Medulla oblongata (tissue), 1 donor: ENCODE data around the gene RARRES2.
"Not testable (repeated sequence)": the region's sequence is repeated elsewhere in the genome, so short reads cannot be mapped to it uniquely, and the experiment has no call there.

Experiments used
- DNase-seq: peaks from one replicate; pipeline ENCODE4 v3.0.0-alpha.2; 2015; ENCODE audit errors: extremely low spot score

The RARRES2 gene

DNA sequence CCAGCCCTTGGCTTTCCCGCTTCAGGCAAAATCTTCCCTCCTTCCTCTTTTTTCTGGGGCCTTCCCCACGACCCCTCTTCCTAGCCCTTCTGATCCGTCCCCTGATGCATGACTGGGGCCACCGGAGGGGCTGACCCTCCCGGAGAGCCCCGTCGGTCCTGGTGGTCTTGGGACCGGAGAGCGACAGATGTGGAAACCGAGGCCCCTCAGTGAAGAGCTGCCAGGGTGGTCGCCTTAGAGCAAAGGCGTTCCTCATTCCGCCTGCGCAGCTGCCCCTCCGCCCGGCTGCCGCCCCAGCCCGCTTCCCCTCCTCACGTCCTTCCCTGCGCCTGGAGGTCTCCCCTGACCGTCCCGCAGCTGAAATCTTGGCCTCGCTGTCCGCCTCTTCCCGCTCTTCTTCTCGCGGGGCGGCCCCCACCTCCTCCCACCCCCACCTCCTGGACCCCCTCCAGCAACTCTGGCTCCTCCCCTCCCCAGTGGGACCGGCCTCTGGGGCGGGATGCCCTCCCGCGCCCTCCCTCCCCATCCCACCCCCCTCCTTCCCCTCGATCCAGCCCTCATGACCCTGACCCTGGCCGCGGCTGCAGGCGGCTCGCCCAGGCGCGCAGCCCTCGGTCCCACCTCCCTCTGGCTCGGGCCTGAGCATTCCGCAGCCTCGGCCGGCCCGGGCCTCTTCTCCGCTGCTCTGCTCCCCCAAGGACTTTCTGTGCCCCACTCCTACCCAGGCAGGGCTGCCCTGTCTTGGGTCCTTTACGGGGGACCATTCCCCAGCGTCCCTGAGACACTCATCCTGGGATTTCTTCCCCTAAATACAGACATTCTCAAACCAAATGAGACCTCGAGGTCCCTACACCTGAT, at the start of gene RARRES2:
Gene RARRES2 (minus strand): TSS at position 367 of the 858 bp plus-strand sequence. CDS start 1,020 bp downstream, outside the sequence.
- peak; percentile 28 for DNase-seq

DNA sequence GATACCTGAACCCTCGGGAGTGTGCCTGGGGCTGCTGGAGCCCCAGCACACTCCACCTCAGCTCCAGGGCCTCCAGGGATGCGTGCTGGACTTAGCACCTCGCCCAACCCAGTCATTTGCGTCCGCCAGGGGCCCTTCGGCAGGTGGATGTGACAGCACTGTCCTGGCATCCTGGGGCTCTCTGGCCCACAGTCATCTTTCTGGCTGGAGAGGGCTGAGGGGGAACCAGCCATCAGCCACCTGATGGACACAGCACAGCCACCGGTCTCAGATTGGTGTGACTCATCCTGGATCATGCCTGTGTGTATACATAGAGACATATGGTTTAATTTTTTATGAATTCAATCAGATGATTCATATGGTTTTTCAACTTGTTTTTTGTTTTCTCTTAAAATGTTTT, 48.8 kb upstream of the RARRES2 start:
- DNase-seq, result no peak

DNA sequence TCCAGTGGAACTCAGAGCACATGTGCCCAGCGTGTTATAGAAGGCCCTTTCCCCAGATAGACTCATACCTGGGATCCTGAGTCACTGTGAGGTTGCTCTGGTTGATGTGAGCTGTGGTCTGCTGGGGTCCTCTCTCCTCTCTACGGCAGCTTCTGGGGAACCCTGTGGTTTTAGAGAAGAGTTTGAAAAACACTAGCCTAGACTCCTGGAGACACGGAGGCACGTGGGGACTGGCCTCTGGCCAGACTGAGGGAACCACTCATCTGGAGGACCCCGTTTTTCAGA, 48.0 kb upstream of the RARRES2 start:
- DNase-seq, result no peak

DNA sequence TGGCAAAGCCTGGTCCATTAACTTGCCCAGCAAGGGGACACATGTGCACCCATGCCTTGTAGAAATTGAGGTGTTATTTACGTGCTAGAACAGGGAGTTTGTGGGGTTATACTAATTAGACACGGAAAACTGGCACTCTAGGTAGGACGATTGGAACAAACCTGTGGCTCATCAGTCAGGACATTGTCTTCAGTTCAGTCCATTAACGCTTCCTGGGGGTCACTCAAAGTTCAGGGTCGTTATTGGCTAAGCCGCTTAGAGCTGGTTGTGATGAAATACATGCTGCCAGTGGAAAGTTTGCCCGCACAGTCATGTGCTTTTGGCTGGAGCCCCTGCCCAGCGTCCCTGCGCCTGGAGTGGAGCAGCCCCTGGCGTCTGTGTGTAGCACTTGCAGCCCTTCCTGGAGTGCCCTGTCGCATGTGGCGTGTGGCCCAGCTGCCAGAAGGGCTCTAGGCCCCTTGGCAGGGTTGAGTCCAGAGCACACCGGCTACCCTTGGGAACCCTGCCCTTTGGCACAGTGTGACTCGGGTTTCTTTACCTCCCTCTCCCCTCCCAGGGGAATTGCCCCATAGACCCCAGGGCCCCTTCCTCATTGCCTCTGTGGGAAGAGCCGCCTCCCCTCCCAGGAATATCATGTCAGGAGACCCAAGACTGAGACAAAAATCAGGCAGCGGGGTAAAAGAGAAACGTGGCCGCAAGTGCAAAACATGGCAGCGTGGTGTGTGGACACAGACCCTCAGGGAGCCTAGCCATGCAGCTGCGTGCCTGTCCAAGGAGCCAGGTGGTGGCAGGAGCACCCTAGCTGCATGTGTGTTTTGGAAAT, 47.5 kb upstream of the RARRES2 start:
- DNase-seq, result peak; percentile 93

DNA sequence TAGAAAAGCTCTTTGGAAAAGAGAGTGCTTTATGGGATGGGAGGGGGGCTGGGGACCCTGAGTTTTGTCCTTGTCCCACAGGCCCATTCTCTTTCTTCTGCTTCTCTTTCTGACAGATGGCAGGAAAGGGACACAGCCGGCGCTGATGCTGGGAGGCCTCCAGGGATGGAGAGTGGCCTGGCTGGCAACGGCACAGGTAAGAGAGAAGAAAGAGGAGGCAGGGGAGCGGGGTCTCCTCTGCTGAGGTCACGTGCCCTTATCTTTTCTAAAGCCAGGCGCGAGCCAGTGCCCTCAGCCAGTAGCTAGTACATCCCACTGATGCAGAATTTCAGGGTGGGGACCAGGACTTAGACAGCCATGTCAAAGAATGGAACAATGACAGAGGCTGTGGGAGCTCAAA, 46.9 kb upstream of the RARRES2 start:
- DNase-seq, result no peak

DNA sequence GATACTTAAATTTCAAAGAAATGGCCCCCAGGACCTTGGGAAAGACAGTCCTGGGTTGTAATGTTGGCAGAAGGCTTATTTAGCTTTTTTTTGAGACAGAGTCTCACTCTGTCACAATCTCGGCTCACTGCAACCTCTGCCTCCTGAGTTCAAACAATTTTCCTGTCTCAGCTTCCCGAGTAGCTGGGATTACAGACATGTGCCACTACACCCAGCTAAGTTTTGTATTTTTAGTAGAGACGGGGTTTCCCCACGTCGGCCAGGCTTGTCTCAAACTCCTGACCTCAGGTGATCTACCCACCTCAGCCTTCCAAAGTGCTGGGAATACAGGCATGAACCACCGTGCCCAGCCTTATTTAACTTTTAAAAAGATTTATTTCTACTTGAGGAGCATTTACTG, 44.5 kb upstream of the RARRES2 start:
- DNase-seq, result not testable (repeated sequence)

DNA sequence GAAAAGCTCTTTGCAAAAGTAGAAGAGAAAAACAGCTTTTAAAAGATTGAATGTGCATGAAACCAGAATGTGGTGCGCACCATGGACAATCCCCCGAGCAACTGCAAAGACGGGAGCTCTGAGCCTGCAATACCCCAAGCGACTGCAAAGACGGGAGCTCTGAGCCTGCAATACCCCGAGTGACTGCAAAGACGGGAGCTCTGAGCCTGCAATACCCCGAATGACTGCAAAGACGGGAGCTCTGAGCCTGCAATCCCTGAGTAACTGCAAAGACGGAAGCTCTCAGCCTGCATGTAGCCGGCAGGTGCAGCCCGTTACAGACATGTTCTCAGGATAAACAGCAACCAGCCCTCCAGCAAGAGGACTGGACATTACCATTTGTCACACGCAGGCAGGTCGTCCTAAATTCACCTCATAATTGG, 43.9 kb upstream of the RARRES2 start:
- DNase-seq, result no peak

DNA sequence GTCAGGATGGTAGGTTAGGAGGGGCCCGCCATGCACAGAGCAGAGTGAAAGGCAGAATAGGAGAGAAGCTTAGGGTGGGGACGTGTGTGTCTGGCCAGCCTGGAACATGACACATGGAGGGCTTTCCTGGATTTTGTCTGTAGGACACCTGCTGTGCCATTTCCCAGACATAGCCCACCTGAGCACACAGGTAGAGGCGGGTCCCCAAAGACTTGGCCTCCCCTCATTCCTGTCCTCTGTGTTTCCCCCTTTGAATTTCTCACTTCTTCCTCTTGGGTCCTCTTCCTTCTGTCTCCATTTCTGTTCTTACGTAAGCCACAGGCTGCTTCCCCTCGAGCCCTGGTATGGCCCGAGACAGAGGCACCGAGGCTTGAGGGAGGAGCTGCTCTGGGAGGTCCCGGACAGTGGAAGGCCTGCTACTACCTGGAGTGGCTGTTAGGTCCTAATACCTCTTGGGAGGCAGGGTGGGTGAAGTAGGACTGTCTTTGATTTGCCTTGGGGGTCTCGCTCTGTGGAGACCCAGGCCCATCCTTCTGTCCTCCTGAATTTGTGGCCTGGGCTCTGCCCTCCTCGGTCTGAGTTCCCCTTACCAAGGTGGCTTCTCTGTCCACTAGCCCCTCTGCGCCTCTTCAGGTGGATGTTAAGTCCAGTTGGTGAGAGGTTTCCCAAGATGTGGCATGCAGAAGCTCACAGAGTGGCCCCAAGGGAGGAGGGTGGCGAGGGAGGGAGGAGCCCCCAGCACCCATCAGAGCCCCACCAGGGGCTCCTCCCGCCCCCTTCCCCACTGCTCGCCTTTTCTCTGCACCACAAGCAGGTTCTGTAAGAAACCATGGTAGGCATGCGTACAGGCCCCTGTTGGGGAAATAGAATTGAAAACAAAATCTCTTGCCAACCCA, 43.2 kb upstream of the RARRES2 start:
- no peak for DNase-seq

DNA sequence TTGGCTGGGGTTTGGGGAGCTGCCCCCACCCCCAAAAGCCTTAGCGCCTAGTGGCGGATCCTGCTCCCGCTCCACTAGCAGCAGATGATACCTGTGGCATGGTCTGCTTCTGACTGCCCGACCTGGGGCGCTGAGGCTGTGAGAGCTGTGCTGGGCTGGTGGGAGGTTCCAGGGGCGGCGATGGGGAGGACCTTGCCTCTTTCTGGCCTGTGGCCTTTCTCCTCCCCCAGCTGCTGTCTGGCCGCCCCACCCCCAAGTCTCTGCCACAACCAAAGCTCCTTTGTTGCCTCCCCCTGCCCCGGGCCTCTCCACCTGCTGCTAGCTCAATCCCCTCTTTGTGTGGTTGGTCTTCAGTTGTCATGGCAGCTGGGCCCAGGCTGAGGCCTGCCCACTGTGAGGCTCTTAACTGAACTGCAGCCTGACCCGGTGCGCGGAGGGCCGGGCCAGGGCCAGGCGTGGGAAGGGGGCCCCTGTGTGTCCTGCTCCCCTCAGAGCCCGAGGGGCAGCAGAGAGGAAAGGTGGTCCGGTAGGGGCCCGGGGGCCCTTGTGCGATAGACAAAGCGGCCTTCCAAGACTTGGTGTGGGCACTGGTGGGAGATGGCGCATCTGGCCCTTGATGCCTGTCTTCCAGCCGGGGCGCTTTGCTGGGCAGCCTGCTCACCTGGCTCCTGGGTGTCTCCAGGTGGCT, 42.4 kb upstream of the RARRES2 start:
- peak; percentile 97 for DNase-seq

DNA sequence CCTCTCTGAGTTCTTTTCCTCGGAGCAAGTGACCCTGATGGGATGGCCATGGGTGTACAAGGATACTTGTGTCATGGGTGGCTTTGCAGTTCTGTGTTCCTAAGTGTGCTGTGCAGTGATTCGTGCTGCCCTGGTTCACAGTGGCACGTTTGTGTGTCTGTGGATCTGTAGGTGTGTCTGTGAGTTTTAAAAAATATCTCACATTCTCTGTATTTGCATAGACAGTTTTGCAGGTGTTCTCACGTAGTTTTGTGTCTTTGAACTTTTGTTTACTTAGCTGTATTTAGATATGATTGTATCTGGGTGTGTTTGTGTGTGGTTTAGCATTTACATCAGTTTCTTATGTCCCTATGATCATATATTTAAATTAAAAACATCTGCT, 41.4 kb upstream of the RARRES2 start:
- no peak for DNase-seq

DNA sequence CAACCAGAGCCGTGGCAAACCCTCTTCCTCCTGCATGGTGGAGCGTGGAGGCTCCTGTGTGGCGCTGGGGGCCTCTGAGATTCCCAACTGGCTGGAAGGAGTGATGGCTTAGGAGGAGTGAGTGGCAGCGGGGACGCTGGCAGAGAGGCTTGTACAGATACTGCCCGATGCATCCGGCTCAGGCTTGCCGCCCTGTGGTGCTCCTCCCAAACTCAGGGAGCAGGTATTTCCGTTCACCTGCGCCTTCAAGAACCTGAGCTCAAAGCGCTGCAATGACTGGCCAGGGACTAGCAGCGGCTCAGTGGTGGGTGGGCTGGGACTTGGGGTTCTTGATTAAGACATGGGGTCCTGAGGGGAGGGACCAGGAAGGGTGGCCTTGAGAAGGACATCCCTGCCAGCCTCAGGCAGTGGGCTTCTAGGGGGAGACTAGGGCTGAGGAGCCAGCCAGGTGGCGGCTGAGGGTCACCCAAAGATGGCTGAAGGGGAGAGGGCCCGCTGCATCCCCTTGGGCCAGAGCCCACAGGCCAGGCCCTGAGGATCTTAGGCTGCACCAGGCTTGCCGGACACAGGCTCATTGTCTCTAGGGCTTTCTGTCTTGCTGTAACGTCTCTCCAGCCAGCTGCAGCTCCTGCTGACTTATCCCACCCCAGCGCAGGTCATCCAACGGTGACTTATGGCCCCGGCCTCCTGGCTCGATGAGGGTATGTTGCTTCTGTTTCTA, 40.9 kb upstream of the RARRES2 start:
- DNase-seq, result peak; percentile 81

DNA sequence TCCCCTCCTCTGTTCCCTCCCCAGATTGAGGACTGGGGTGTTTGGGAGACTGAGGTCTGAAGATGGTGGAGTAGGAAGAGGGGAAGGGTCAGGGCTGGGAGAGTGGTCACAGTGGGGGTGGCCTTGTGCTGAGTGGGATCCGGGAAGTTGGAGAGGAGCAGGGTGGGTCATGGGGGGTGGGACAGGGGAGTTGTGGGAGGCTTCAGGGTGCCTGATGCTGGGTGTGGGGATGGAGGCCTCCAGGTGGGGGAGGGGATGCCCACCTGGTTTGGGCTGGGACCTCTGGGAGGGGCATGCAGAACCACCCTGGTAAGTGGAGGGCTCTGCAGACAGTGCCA, 40.3 kb upstream of the RARRES2 start:
- no peak for DNase-seq

DNA sequence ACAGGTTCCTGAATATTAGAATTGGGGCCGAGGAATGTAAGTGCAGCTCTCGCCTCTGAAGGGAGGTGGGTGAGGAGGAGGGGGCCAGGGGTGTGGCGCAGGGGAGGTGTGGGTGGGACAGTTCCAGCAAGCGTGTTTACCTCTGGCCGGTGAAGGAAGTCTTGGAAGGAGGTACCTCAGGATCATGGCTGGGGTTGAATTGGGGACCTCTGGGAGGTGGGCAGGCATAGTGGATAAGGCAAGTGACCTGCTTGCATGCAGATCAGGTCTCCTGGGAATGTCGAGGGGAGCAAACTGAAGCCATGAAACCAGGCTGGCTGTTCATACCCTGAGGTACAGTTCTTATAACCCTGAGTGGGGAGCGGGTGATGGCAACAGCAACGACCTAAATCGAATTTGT, 39.7 kb upstream of the RARRES2 start:
- DNase-seq, result no peak

DNA sequence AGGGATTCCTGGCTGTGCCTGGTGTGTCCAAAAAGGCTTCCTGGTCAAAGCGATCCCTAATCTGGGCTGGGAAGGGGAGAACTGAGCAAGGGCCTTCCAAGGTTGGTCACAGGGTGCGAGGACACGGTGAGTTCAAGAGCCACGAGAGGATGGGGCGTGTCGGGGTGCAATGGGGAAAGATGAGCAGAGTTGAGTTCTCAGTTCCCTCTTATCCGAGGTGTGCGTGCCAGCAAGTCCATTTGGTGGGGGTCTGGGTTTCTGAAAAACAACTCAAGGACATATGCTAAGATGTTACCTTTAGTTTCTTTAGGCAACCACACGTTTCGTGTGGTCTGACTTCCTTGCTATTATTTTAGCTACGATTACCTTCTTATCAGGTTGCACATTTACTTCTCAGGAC, 39.0 kb upstream of the RARRES2 start:
- DNase-seq, result no peak

DNA sequence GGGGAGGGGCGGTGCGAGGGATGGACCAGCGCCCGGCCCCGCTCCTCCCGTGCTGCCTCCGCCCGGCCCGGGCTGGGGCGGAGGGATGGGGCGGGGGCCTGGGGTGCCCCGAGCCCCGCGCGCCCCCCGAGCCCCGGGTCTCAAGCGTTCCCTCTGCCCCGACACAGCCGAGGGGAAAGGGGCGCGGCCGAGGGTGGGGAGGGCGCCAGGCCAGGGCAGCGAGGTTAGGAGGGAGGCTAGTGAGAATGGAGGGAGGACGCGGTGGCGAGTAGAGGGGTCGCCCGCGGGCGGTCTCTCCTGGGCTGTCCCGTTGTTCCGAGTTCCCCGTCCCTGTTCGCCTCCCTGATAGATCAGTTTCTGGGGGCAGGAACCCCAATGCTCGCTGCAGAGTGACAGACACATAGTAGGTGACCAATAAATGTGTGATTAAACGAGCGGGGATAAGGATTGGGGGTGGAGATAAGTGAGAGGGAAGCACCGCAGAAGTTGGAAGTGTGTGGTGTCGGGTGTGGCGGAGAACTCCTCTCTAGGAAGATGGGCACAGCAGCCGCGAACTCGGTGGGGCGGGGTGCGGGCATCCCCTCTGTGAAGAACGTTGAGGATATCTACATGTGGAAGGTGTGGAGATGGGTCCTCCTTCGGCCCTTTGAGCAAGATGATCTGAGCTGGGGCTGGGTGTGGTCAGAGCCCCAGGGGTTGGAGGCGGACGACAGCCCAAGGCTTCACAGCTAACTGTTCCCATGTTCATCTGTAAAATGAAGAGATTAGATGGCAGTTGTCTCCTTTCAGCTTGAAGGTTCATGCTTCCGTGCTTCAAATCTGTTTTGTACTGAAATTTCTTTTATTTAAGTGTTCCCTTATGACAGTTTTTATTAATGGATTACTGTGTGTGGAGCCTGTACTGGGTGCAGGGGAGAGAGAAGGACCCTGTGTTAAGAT, 38.3 kb upstream of the RARRES2 start:
- DNase-seq, result no peak

DNA sequence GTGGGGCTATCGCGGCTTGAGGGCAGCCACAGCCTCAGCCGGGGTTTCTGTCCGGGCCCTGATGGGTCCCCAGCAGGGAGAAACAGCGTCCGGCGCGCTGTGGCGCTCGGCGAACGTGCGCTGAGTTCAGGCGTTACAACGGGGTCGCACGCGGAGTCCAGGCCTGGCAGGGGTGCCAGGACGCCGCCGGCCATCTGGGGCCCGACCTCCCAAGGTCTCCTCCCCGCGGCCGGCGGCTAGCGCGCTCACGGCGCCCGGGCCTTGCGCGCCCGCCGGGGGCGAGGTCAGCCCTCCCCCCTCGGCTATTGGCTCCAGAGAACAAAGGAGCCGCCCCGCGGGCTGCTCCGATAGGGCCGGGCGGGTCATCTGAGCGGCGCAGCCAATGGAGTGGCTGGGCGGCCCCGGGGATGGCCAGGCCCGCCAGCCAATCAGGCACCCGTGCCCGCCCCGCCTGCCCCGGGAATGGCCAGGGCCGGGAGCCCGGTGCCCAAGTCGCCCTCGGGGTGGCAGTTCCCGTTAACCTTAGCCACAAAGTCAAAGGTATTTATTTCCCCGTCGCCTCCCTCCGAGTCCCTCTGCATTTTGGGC, 37.5 kb upstream of the RARRES2 start, which contains the start of gene ZNF775:
Gene ZNF775 (plus strand): TSS at position 478 of the 588 bp plus-strand sequence. CDS start 9,141 bp downstream, outside the sequence.
- DNase-seq, result peak; percentile 98

DNA sequence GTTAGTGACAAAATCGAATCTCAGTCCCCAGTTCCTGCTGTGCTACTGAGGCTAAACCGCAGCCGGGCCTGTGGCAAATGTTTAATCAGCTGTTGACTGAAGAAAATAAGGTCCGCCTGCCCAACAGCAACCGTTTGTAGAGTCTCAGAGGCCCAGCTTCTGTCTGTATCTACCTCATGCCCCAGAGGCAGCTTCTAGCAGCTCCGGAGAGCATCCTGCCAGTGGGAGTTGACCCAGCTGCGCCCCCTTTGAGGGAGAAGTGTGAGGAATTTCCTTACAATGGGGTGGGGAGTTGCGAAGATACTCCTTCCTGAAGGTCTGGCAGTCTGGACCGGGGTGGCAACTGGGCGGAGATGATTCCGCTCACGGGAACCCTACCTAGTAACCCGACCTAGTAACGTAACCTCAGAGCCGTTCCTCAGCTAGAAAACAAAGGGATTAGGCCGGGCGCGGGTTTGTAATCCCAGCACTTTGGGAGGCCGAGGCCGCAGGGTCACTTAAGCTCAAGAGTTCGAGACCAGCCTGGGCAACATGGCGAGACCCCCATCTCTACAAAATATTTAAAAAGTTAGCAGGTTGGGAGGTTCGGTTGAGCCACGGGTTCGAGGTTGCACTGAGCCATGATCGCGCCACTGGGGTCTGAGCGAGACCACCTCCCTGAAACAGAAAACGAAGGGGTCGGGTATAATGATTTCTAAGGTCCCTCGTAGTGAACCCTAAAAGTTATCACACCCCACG, 36.9 kb upstream of the RARRES2 start:
- peak; percentile 69 for DNase-seq

DNA sequence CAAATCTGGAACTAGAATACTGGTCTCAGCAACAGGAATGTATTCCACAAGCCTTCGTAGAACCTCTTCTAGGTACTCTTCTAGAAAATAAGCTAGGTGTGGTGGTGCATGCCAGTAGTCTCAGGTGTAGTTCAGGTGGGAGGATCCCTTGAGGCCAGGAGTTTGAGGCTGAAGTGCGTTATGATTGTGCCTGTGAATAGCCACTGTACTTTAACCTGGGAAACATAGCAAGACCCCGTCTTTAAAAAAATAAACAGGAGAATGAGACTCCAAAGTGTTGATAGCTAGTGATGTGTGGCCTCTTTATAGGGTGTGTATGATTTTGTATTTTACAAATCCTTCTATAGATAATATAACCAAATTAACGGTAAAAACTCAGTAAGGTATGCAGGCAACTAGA, 36.2 kb upstream of the RARRES2 start:
- no peak for DNase-seq

DNA sequence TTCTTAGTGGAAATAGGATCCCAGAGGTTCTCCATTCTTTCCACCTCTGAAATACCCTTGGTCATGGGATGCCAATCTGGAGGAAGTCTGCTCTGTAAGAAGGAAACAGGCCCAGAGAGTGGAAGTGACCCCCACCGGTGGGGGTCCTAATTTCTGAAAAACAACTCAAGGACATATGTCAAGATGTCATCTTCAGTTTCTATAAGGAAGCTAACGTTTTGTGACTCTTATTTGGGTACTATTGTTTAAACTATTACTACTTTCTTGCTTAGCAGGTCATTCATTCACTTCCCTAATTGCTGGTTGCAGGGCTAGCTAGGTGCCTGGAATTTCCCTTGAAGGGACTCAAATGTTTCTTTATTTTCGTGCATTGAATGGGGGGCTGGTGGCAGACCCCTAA, 35.8 kb upstream of the RARRES2 start:
- DNase-seq, result no peak
